GM19240 (cell line): Measurements from ENCODE around the gene FAM111B.
A peak's percentile ranks its signal among the peaks of the same experiment; 100 is the strongest.

Experiments used
- DNase-seq: peaks from one replicate; pipeline ENCODE4 v3.0.0; 2011; ENCODE audit warnings: low spot score; ENCODE audit not compliant: insufficient read length

FAM111B gene

GRCh38 chr11:59157433-59157832, 50.4 kb downstream of the FAM111B start:
- no peak for DNase-seq

- no peak for DNase-seq
Measured at GRCh38 chr11:59158206-59159068, 51.4 kb downstream of the FAM111B start.

- DNase-seq, result no peak
Measured at GRCh38 chr11:59164028-59164427, 57.0 kb downstream of the FAM111B start.

- peak; percentile 75 for DNase-seq
Measured at GRCh38 chr11:59171508-59172322, 64.7 kb downstream of the FAM111B start, which contains the start of gene DTX4. Gene DTX4 (plus strand): TSS chr11:59172132. CDS start chr11:59172596, 464 bp downstream.

GRCh38 chr11:59172345-59173079, 65.5 kb downstream of the FAM111B start:
- DNase-seq, result no peak

- no peak for DNase-seq
Measured at GRCh38 chr11:59173080-59173963, 66.3 kb downstream of the FAM111B start.

- DNase-seq, result no peak
Measured at GRCh38 chr11:59173964-59174663, 67.1 kb downstream of the FAM111B start.

- DNase-seq, result no peak
Measured at GRCh38 chr11:59174664-59175033, 67.6 kb downstream of the FAM111B start.

GRCh38 chr11:59175091-59175501, 68.1 kb downstream of the FAM111B start:
- no peak for DNase-seq

GRCh38 chr11:59176330-59176729, 69.3 kb downstream of the FAM111B start:
- DNase-seq, result no peak
